NB4 (cell line): ENCODE measurements around the gene DIMT1.

Experiments used
- DNase-seq: peaks from one replicate; pipeline ENCODE4 v3.0.0; 2010; ENCODE audit warnings: low read depth
- H3K4me3 ChIP-seq: one replicate; pipeline ENCODE4 v1.5.1; 2011; ENCODE audit warnings: mild to moderate bottlenecking, low read depth, low read length, moderate library complexity
- MAX ChIP-seq: IDR thresholded peaks from 2 replicates; pipeline ENCODE4 v1.6.1; 2011; ENCODE audit warnings: low read depth, low read length
- MYC ChIP-seq: IDR thresholded peaks from 2 replicates; pipeline ENCODE4 v1.6.1; 2011; ENCODE audit warnings: low read depth, low read length
- POLR2A ChIP-seq: IDR thresholded peaks from 2 replicates; pipeline ENCODE4 v1.6.1; 2011; ENCODE audit warnings: mild to moderate bottlenecking; ENCODE audit not compliant: insufficient read length; ENCODE audit errors: extremely low read depth
- TF ChIP-seq, protein P1 (sequence below): IDR thresholded peaks from one replicate; pipeline ENCODE4 v1.5.1; 2012; ENCODE audit warnings: low read depth, low read length

The DIMT1 gene

DNA sequence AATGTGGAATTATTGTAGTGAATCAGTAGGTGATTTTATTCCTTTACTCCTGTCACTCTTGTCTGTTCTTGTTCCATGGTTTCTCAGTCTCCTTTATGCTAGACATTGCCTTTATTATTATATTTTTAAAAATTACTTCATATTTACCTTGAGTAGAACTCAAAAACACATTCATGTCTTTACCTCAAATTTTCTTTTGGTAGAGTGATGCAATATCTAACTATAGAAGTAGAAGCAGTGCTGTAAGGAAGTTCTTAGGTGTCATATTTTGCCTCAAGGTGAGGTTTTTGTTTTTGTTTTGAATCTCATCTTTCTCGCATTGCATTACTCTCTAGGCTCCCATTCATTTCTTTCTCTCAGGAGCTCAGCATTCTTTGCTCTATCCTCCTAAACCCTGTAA lies 21.1 kb upstream of the DIMT1 start:
- no peak overlapping the region for H3K4me3 ChIP-seq
- no peak for DNase-seq
- TF ChIP-seq MYC, result no peak
- TF ChIP-seq, protein P1, sequence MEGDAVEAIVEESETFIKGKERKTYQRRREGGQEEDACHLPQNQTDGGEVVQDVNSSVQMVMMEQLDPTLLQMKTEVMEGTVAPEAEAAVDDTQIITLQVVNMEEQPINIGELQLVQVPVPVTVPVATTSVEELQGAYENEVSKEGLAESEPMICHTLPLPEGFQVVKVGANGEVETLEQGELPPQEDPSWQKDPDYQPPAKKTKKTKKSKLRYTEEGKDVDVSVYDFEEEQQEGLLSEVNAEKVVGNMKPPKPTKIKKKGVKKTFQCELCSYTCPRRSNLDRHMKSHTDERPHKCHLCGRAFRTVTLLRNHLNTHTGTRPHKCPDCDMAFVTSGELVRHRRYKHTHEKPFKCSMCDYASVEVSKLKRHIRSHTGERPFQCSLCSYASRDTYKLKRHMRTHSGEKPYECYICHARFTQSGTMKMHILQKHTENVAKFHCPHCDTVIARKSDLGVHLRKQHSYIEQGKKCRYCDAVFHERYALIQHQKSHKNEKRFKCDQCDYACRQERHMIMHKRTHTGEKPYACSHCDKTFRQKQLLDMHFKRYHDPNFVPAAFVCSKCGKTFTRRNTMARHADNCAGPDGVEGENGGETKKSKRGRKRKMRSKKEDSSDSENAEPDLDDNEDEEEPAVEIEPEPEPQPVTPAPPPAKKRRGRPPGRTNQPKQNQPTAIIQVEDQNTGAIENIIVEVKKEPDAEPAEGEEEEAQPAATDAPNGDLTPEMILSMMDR, result no peak
- TF ChIP-seq POLR2A, result no peak
- TF ChIP-seq MAX, result no peak

- H3K4me3 ChIP-seq, result no peak overlapping the region
- TF ChIP-seq POLR2A (no peak), MAX (no peak), MYC (no peak)
- TF ChIP-seq, protein P1, result no peak
- no peak for DNase-seq
Observed at GRCh38 chr5:62421414-62421813, 17.7 kb upstream of the DIMT1 start.

DNA sequence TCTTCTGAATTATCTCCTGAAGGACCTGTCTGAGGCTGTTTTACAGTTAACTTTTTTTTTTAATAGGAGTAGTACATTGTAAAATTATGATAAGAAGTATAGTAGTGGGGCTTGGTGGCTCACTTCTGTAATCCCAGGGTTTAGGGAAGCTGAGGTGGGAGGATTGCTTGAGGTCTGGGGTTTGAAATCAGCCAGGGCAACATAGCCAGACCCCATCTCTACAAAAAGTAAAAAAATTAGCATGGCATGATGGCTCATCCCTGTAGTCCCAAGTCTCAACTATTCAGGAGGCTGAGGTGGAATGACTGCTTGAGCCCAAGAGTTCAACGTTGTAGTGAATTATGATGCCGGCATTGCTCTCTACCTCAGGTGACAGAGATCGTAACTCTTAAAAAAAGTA lies 15.9 kb upstream of the DIMT1 start:
- no peak for TF ChIP-seq MAX
- TF ChIP-seq MYC, result no peak
- no peak for TF ChIP-seq POLR2A
- TF ChIP-seq, protein P1, result no peak
- no peak overlapping the region for H3K4me3 ChIP-seq
- DNase-seq, result no peak

- TF ChIP-seq POLR2A (no peak), MAX (no peak), MYC (no peak)
- TF ChIP-seq, protein P1, result no peak
- no peak for DNase-seq
- no peak overlapping the region for H3K4me3 ChIP-seq
Observed at GRCh38 chr5:62418462-62419076, 14.9 kb upstream of the DIMT1 start.

- TF ChIP-seq MAX (no peak), MYC (no peak), POLR2A (no peak)
- TF ChIP-seq, protein P1, result no peak
- DNase-seq, result no peak
- peak overlapping the region; percentile 99 for H3K4me3 ChIP-seq
Observed at GRCh38 chr5:62413711-62414110, 10.0 kb upstream of the DIMT1 start.
